CD4-positive, alpha-beta T cell treated with Interferon gamma for 1 hour (primary cell): ENCODE data around the gene EML6.

Source experiments
- DNase-seq: peaks from one replicate; pipeline ENCODE4 v3.0.0-alpha.2; 2020

Gene EML6

GRCh38 chr2:54708584-54709335, 14.7 kb upstream of the EML6 start:
- DNase-seq = no peak

- no peak for DNase-seq
Observed at GRCh38 chr2:54709336-54709809, 14.1 kb upstream of the EML6 start.

GRCh38 chr2:54710216-54710615, 13.2 kb upstream of the EML6 start:
- no peak for DNase-seq

- DNase-seq = no peak
Observed at GRCh38 chr2:54712516-54712915, 10.9 kb upstream of the EML6 start.

- no peak for DNase-seq
Observed at GRCh38 chr2:54714996-54715395, 8.5 kb upstream of the EML6 start.

GRCh38 chr2:54716375-54716774, 7.1 kb upstream of the EML6 start:
- no peak for DNase-seq

DNA sequence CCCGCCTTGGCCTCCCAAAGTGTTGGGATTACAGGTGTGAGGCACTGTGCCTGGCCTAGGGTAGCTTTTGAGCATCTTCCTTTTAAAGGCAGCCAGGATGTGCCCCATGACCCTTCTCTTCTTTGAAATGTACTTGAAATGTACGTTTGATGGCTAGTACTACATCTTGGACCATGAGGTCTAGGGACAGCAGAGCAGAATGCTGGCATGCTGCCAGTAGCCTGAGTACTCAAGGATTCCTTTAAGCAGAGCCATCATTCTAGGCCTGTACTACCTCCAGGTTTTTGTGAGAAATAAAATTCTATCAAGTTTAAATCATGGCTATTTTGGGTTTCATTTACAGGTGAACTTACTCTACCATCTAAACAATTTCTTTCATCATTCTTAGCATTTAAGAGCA, 2.9 kb upstream of the EML6 start:
- DNase-seq = no peak

DNA sequence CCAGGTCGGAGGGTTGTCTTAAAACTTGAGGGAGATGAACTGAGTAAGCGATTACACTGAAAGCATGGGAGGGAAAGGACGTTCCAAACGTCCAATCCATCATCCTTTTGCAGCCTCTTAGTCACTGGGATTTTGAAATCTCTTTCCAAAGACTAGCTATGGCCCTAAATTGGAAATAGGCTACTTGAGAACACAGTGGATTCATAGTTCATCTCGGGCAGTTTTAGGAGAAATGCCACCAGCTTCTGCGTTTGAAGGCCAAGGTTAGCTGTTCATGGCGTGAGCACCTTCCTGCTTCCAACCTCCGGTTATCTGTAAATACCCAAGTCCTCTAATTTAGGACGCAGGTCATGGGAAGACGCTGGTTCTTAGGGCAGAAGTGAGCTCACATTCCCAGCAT, 821 bp upstream of the EML6 start:
- DNase-seq = no peak

DNA sequence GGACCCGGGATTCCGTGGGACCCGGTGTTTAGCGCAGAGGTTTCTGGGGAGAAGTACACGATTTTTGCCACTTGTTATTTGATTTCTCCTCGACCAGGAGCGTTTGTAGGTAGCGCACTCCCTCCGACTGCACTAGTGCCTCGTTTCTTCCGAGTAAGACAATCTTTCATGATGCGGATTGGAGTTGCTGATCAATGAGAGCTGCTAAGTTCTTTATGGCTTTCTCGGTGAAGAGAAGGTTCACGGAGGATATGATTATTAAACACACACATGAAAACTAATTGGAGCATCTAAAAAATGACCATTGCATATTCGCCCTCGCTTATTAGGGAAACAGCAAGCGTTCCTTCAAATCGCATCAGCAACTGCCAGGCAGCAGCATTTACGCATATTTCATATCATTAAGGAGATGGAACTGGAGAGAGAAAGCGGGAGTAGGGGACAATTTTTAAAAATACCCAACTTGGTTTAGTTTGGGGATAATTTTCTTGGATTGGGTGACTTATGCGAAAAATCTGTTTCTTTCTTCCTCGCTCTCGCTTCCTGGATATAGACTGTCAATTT, 616 bp downstream of the EML6 start:
- DNase-seq = no peak

DNA sequence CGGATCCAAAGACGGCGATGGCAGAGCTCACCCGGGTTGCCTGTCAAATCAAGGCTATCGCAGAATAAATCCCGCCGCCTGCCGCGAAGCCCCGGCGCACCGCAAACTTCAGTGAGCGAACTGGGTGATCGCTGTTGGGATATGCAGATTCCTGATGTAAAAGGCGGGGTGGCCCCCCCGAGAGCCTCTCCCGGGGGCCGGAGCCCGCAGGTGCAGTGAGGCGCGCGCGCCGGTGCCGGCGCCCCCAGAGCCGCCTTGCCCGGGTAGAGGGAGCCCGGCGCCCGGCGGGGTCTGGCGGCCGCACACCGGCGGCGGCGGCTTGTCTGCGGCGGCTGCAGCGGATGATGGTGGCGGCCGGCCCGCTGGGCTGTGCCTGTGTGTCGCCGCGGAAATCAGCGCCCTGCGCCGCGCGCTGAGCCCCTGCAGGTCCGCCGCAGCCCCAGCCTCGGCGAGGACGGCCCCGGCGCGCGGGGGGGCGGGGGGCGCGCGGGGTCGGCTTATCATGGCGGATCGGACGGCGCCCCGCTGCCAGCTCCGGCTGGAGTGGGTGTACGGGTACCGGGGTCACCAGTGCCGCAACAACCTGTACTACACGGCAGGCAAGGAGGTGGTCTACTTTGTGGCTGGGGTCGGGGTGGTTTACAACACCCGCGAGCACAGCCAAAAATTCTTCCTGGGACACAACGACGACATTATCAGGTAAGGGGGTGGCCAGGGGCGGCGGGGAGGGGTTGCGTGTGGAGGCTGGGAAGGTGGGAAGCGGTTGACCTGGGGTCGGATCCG, 1.3 kb downstream of the EML6 start:
- DNase-seq = no peak

- DNase-seq = no peak
Observed at GRCh38 chr2:54725343-54726099, 2.1 kb downstream of the EML6 start.

- no peak for DNase-seq
Observed at GRCh38 chr2:54726431-54726830, 3.0 kb downstream of the EML6 start.

- DNase-seq = no peak
Observed at GRCh38 chr2:54726940-54727339, 3.5 kb downstream of the EML6 start.

- DNase-seq = no peak
Observed at GRCh38 chr2:54728669-54729120, 5.2 kb downstream of the EML6 start.

GRCh38 chr2:54735636-54736035, 12.2 kb downstream of the EML6 start:
- no peak for DNase-seq

DNA sequence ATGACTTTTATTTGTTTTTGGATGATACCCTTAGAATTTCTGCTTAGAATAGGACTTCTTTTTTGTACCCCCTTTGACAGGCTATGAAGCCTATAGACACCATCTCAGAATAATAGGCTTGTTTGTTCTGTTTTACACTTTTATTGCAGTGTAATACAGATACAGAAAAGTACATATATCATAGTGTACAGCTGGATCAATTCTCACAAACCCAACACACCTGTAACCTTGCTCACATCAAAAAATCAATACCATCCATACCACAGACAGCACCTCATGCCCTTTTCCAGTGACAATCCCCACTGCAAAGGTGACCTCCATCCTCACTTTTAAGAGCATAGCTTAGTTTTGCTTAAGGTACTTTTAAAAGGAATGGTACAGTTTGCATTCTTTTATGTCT, 14.8 kb downstream of the EML6 start:
- DNase-seq = no peak

GRCh38 chr2:54740333-54740732, 16.9 kb downstream of the EML6 start:
- no peak for DNase-seq

GRCh38 chr2:54741250-54741649, 17.8 kb downstream of the EML6 start:
- no peak for DNase-seq

GRCh38 chr2:54750040-54750439, 26.6 kb downstream of the EML6 start:
- no peak for DNase-seq

GRCh38 chr2:54752439-54752838, 29.0 kb downstream of the EML6 start:
- DNase-seq = no peak

- peak; percentile 6 for DNase-seq
Observed at GRCh38 chr2:54755641-54756326, 32.3 kb downstream of the EML6 start.

DNA sequence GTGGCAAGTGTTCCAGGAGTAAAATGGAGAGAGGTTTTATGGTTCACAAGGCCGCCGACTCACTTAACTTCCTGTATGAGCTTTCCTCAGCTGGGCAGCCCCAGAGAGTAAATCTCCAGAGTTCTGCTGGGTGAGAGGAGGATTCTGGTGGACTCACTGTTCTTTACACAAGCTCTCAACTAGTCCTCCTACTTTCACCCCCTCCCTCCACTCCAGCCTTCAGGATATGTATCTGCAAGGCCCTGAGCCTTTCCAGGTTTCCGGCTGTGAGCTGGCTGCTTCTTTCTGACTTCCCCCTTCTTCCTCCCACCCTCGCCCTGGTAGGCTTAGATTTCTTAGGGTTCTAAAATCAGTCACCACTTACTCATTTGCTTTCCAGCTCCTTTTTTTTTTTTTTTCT, 34.0 kb downstream of the EML6 start:
- peak; percentile 2 for DNase-seq

DNA sequence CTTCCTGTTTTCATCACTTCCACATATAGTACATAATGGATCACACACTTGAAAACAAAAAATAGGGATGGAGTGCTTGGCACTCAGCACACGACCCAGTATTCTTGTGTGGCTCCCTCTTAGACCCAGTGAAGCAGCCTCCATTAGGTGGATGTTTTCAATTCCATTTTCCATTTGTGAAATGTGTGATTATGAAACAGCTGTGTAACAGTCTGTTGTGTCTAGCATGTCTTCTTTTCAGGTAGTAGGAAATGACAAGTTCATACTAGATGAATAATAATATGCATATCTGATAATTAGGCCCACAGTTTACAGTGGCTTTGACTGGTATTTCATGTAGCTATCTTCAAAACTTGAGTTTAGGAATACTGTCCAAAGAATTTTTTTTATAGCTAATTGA, 35.5 kb downstream of the EML6 start:
- no peak for DNase-seq
